T-helper 2 cell treated with Interferon-gamma antibody and Interleukin-4, amounts not matched to agents 5 μg/mL and 100 μg/mL, for 36 hours (primary cell): ENCODE data around the gene GIMAP6.
"Not testable (repeated sequence)": the region's sequence is repeated elsewhere in the genome, so short reads cannot be mapped to it uniquely, and the experiment has no call there.

ENCODE experiments used
- DNase-seq: peaks from one replicate; pipeline ENCODE4 v3.0.0; 2021; ENCODE audit warnings: low spot score
- H3K27ac Mint-ChIP-seq: one replicate; pipeline ENCODE4 v1.8.0; 2021; ENCODE audit warnings: mild to moderate bottlenecking, mixed read lengths
- H3K27me3 Mint-ChIP-seq: one replicate; pipeline ENCODE4 v1.8.0; 2021; ENCODE audit warnings: low read depth, mixed read lengths
- H3K36me3 Mint-ChIP-seq: one replicate; pipeline ENCODE4 v1.8.0; 2021; ENCODE audit warnings: low read depth, mixed read lengths
- H3K4me1 Mint-ChIP-seq: one replicate; pipeline ENCODE4 v1.8.0; 2021; ENCODE audit warnings: low read depth, mixed read lengths
- H3K4me3 Mint-ChIP-seq: one replicate; pipeline ENCODE4 v1.8.0; 2022; ENCODE audit warnings: mild to moderate bottlenecking, moderate library complexity, mixed read lengths
- H3K9me3 Mint-ChIP-seq: one replicate; pipeline ENCODE4 v1.8.0; 2021; ENCODE audit warnings: mixed read lengths

The GIMAP6 gene

GRCh38 chr7:150662821-150663220 is 30.6 kb upstream of the GIMAP6 start:
- Mint-ChIP-seq H3K27ac (peak overlapping the region; percentile 97), H3K36me3 (peaks cover 42% of the 10 kb centered on the region), H3K4me3 (peak overlapping the region; percentile 75), H3K4me1 (peaks cover 63% of the 10 kb centered on the region), H3K9me3 (peaks cover 18% of the 10 kb centered on the region)
- DNase-seq, H3K27me3 Mint-ChIP-seq: not testable (repeated sequence)

- Mint-ChIP-seq H3K36me3 (peaks cover 43% of the 10 kb centered on the region), H3K9me3 (peaks cover 33% of the 10 kb centered on the region), H3K27ac (no peak overlapping the region), H3K27me3 (no peaks in the 10 kb centered on the region), H3K4me3 (no peak overlapping the region), H3K4me1 (peaks cover 47% of the 10 kb centered on the region)
- no peak for DNase-seq
These were observed 28.9 kb upstream of the GIMAP6 start for GRCh38 chr7:150660939-150661613.

GRCh38 chr7:150657526-150657925 is 25.3 kb upstream of the GIMAP6 start:
- H3K27ac Mint-ChIP-seq, result no peak overlapping the region
- no peak for DNase-seq
- H3K27me3 Mint-ChIP-seq, result no peaks in the 10 kb centered on the region
- H3K4me3 Mint-ChIP-seq, result no peak overlapping the region
- H3K9me3 Mint-ChIP-seq, result peaks cover 44% of the 10 kb centered on the region
- H3K36me3 Mint-ChIP-seq, result peaks cover 30% of the 10 kb centered on the region
- peaks cover 14% of the 10 kb centered on the region for H3K4me1 Mint-ChIP-seq

GRCh38 chr7:150656047-150656446 is 23.9 kb upstream of the GIMAP6 start:
- no peak overlapping the region for H3K27ac Mint-ChIP-seq
- H3K27me3 Mint-ChIP-seq, result no peaks in the 10 kb centered on the region
- peaks cover 6% of the 10 kb centered on the region for H3K4me1 Mint-ChIP-seq
- no peak for DNase-seq
- H3K4me3 Mint-ChIP-seq, result no peak overlapping the region
- H3K36me3 Mint-ChIP-seq, result peaks cover 31% of the 10 kb centered on the region
- peaks cover 52% of the 10 kb centered on the region for H3K9me3 Mint-ChIP-seq

- peaks cover 32% of the 10 kb centered on the region for H3K36me3 Mint-ChIP-seq
- no peak for DNase-seq
- no peak overlapping the region for H3K4me3 Mint-ChIP-seq
- H3K27me3 Mint-ChIP-seq, result no peaks in the 10 kb centered on the region
- no peak overlapping the region for H3K27ac Mint-ChIP-seq
- H3K9me3 Mint-ChIP-seq, result peaks cover 62% of the 10 kb centered on the region
- H3K4me1 Mint-ChIP-seq, result peaks cover 4% of the 10 kb centered on the region
These were observed 22.5 kb upstream of the GIMAP6 start for GRCh38 chr7:150654692-150655091.

GRCh38 chr7:150649080-150649385 is 16.8 kb upstream of the GIMAP6 start:
- DNase-seq, result no peak
- H3K27me3 Mint-ChIP-seq, result no peaks in the 10 kb centered on the region
- peaks cover 69% of the 10 kb centered on the region for H3K9me3 Mint-ChIP-seq
- no peak overlapping the region for H3K4me3 Mint-ChIP-seq
- H3K4me1 Mint-ChIP-seq, result peaks cover 25% of the 10 kb centered on the region
- H3K36me3 Mint-ChIP-seq, result peaks cover 49% of the 10 kb centered on the region
- H3K27ac Mint-ChIP-seq, result no peak overlapping the region

- no peak for DNase-seq
- Mint-ChIP-seq H3K27me3 (no peaks in the 10 kb centered on the region), H3K4me1 (peaks cover 23% of the 10 kb centered on the region), H3K9me3 (peaks cover 69% of the 10 kb centered on the region), H3K27ac (peak overlapping the region; percentile 32), H3K36me3 (peaks cover 49% of the 10 kb centered on the region), H3K4me3 (no peak overlapping the region)
These were observed 16.3 kb upstream of the GIMAP6 start for GRCh38 chr7:150648353-150649079.

- Mint-ChIP-seq H3K9me3 (peaks cover 48% of the 10 kb centered on the region), H3K36me3 (peaks cover 40% of the 10 kb centered on the region)
These were observed 13.3 kb upstream of the GIMAP6 start for GRCh38 chr7:150645259-150646020.

GRCh38 chr7:150642926-150643325 is 10.7 kb upstream of the GIMAP6 start:
- no peak for DNase-seq
- peaks cover 46% of the 10 kb centered on the region for H3K36me3 Mint-ChIP-seq
- H3K27me3 Mint-ChIP-seq, result no peaks in the 10 kb centered on the region
- peaks cover 53% of the 10 kb centered on the region for H3K9me3 Mint-ChIP-seq
- H3K4me1 Mint-ChIP-seq, result peaks cover 15% of the 10 kb centered on the region
- no peak overlapping the region for H3K27ac Mint-ChIP-seq
- no peak overlapping the region for H3K4me3 Mint-ChIP-seq

More at GRCh38 chr7:150645259-150646020, 13.3 kb upstream of the GIMAP6 start:
- peak overlapping the region; percentile 41 for H3K27ac Mint-ChIP-seq
- H3K4me1 Mint-ChIP-seq, result peaks cover 27% of the 10 kb centered on the region
- no peak for DNase-seq
- H3K27me3 Mint-ChIP-seq, result no peaks in the 10 kb centered on the region
- no peak overlapping the region for H3K4me3 Mint-ChIP-seq

- Mint-ChIP-seq H3K27me3 (no peaks in the 10 kb centered on the region), H3K4me1 (peaks cover 15% of the 10 kb centered on the region), H3K36me3 (peaks cover 55% of the 10 kb centered on the region), H3K9me3 (peaks cover 59% of the 10 kb centered on the region), H3K4me3 (no peak overlapping the region), H3K27ac (no peak overlapping the region)
- DNase-seq, result no peak
These were observed 9.7 kb upstream of the GIMAP6 start for GRCh38 chr7:150641854-150642253.

- Mint-ChIP-seq H3K4me1 (peaks cover 33% of the 10 kb centered on the region), H3K27ac (peak overlapping the region; percentile 11), H3K4me3 (peak overlapping the region; percentile 44), H3K36me3 (peaks cover 70% of the 10 kb centered on the region), H3K27me3 (no peaks in the 10 kb centered on the region), H3K9me3 (peaks cover 43% of the 10 kb centered on the region)
- no peak for DNase-seq
These were observed 1.7 kb upstream of the GIMAP6 start for GRCh38 chr7:150633926-150634325.

GRCh38 chr7:150631084-150631826 is 930 bp downstream of the GIMAP6 start:
- Mint-ChIP-seq H3K27me3 (no peaks in the 10 kb centered on the region), H3K27ac (peak overlapping the region; percentile 86), H3K4me1 (peaks cover 54% of the 10 kb centered on the region), H3K36me3 (peaks cover 72% of the 10 kb centered on the region), H3K9me3 (peaks cover 16% of the 10 kb centered on the region), H3K4me3 (peak overlapping the region; percentile 92)
- no peak for DNase-seq

GRCh38 chr7:150629347-150629746 is 2.8 kb downstream of the GIMAP6 start:
- Mint-ChIP-seq H3K27ac (no peak overlapping the region), H3K4me1 (peaks cover 61% of the 10 kb centered on the region), H3K27me3 (no peaks in the 10 kb centered on the region), H3K4me3 (peak overlapping the region; percentile 92), H3K9me3 (no peaks in the 10 kb centered on the region), H3K36me3 (peaks cover 79% of the 10 kb centered on the region)
- DNase-seq, result no peak
